ENCODE results near the gene SLC4A7.
"Not testable (repeated sequence)": the region's sequence is repeated elsewhere in the genome, so short reads cannot be mapped to it uniquely, and the experiment has no call there.

SLC4A7 gene

DNA sequence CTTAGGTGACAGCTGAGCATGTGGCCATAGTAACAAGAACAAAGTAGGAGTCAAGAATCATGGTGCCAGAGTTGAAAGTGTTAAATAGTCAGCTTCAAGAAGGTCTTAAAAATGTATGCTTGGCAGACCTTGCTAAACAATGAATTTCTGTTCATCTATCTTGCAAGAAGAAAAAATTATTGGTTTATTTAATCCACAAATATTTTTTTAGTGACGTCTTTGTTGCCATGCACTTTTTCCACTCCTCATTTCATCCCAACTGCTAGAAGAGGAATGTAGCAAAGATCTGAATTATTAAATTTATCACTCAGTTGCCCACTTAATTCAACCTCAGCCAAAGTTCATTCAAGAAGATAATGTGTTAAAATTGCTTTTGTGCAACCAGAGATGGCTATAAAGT lies 3.2 kb upstream of the SLC4A7 start:
- no peak for DNase-seq

- DNase-seq = no peak
Measured at GRCh38 chr3:27486336-27486735, 2.2 kb upstream of the SLC4A7 start.

DNA sequence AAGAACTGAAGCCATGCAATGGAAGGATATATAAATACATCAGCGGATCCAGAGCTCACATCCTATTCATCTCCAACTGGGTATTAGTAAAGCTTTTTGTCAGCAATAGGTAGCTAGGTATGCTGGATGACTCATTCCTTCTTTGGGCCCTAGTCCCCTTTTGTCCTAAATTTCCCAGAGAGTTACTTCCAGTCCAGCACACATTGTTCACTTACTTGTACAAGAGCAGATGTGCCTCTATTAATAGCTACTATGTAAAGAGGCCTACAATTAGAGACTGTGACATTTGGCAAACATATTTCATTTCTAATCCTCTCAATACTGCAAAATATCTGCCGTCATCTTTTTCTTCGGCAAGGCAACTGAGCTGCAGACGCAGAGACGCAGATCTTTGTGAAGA lies 1.7 kb upstream of the SLC4A7 start:
- DNase-seq = no peak

GRCh38 chr3:27483117-27484014 lies 818 bp downstream of the SLC4A7 start:
- DNase-seq = peak in 40 of 51 donors; percentile 6 to 81 (median 33)

GRCh38 chr3:27479806-27480543 lies 4.2 kb downstream of the SLC4A7 start:
- DNase-seq = no peak

GRCh38 chr3:27471923-27472550 lies 12.1 kb downstream of the SLC4A7 start:
- DNase-seq = no peak

- DNase-seq = no peak
Measured at GRCh38 chr3:27468283-27468886, 15.8 kb downstream of the SLC4A7 start.

GRCh38 chr3:27467545-27467944 lies 16.6 kb downstream of the SLC4A7 start:
- peak in 1 of 51 donors; percentile 17 for DNase-seq

DNA sequence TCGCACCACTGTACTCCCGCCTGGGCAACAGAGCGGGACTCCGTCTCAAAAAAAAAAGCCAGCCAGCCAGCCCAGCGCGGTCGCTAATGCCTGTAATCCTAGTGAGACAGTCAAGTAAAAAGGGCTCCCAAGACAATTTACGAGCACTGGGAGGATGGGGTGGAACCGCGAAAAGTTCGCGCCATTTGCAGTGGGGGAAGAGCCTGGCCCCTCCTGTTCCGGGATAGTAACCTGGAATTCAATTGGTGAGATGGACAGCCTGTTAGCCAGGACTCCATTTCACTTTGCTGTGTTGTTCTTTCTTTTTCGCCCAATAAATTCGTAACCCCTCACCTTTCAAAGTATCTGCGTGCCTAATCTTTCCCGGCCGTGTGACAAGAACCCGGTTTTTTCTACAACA lies 19.5 kb downstream of the SLC4A7 start:
- no peak for DNase-seq

- DNase-seq = no peak
Measured at GRCh38 chr3:27462228-27462627, 22.0 kb downstream of the SLC4A7 start.

DNA sequence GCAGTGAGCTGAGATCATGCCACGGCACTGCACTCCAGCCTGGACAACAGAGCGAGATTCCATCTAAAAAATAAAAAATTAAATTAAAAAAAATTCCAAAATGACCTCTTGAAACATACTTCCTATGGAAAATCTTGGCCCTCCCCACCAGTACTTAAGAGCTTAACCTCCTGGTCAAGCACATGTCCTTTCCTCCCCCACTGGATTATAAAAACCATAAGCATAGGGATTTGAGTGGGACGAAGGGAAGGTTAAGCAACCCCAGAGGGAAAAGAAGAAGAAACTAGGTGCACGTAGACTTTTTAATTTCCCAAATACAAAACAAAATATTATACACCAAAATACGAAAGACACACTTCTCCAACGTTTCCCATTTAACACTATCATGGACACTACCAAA lies 25.3 kb downstream of the SLC4A7 start:
- DNase-seq = no peak

DNA sequence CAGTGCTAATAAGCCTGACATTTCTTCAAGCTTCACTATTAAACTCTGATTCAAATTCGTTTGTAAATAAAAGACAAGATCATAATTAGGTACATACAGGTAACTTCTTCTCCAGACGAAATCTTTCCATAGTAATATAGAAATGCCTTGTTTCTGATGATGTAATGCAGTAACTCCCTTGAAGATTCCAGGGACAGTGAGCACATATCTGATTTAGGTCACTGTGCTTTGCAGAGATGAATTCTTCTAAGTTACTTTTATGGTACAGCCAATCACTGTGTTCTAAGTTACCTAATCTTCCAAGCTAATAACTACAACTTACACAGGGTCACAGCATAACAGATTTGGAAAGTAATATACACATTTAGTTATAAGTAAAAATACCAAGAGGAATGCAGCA lies 27.6 kb downstream of the SLC4A7 start:
- DNase-seq = no peak

- DNase-seq = no peak
Measured at GRCh38 chr3:27454914-27455313, 29.3 kb downstream of the SLC4A7 start.

- no peak for DNase-seq
Measured at GRCh38 chr3:27454461-27454860, 29.7 kb downstream of the SLC4A7 start.

DNA sequence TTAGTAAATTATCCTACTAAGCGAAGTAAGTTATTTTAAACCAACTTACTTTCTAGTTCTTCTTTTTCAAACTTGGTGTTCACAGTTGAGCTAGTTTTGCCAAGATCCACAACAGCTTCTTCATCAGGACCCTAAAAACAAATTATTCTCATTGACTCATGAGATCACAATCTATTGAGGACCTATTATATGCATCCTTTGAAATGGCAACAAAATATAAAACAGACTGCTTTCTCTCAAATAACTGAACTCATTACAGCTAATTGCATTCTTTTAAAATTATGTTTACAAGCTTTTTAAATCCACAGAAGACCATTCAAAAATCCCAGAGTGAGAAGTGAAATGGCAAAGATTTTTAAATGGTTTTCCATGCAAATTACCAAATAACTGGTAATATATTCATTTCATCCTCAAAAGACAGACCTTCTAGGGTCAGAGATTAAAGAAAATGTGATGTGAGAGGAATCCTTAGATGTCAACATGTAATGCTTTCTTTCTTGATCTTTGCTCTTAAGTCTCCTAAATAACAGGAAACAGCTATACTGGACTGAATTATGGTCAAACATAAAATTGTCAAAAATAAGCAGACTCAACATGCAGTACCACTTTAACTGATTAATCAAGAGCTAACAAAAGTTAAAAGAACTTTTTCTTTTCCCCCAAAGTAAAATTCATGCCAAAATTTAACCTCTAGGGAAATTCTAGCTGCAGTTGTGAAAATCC lies 31.7 kb downstream of the SLC4A7 start:
- DNase-seq = no peak

DNA sequence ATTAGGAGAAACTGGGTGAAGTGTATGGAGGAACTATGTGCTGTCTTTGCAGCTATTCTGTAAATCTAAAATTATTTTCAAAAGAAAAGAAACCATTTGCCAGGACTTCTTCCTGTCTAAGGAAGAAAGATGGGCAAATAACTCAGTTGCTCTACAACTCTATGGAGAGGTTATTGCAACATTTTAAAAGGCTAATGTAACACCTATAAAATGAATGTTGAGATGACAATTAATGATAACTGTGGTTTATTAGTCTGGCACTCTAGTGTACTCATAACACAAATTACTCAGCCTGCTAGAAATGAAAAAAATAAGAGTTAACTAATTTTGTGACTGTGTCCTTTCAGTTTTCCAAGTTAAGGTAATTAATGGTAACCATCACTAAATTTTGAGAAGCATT lies 32.3 kb downstream of the SLC4A7 start:
- no peak for DNase-seq

DNA sequence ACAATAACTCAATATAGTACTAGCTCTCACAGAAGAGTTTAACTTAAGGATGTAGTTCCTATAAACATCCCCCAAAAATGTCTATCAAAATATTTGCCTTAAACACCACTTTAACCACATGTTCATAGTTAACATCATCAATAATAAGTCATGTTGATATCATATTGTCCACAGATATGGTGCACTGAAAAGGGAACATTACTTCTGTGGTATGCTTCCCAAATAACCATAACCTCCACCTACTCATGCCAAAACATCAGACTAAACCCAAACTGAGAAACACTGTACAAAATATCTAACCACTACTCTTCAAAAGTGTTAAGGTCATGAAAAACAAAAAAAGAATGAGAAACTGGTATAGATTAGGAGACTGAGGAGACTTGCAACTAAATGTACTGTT lies 32.9 kb downstream of the SLC4A7 start:
- no peak for DNase-seq

DNA sequence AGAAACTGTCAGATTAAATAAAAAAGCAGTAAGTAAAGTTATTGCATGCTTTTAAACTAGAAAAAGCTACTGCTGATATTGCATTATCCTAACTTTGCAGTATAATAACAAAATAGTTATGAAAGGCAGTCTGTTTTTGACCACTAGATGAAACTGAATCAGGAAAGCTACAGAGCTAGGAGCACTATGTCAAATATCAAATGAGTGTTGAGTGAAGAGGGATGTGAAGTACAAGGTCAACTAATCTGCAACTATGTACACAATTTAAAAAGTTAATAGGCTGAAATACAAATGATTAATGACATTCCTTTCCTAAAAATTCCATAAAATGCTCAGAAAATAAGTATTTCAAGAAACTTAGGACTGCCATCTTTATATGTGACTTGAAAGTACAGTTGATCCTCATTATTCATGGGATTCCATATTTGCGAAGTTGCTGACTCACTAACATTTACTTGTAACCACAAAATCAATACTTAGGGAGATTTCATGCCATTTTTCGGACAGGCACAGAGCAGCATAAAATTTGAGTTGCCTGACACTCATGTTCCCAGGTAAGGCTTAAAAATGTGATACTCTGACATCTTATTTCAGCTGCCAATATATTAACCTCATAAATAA lies 34.5 kb downstream of the SLC4A7 start:
- DNase-seq = no peak

GRCh38 chr3:27442995-27443394 lies 41.2 kb downstream of the SLC4A7 start:
- not testable (repeated sequence) for DNase-seq

DNA sequence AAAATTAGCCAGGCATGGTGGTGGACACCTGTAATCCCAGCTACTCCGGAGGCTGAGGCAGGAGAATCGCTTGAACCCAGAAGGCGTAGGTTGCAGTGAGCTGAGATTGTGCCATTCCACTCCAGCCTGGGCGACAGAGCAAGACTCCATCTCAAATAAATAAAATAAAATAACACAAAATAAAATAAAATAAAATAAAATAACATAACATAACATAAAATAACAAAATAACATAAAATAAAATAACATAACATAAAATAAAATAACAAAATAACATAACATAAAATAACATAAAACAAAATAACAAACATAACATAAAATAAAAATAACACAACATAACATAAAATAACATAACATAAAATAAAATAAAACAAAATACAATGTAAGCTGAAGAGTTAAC lies 45.8 kb downstream of the SLC4A7 start:
- not testable (repeated sequence) for DNase-seq

DNA sequence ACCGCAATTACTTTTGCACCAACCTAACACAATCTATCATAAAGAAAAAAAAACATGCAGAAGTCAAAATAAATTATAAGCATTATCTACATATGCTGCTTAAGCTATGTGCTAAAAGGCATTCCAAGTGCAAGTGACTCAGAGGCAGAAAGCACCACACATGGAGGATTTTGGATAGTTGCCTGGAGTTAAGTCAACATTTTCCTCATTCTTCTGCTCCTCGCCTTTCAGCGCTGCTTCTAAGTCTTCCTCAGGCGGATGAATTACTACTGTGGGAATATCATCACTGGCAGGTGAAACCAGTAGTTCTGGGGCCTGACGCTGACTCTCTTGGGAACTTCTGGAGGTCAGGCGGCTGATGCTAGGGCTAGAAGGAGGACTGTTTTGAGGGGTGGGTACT lies 53.1 kb downstream of the SLC4A7 start:
- DNase-seq = peak in 1 of 51 donors; percentile 2
